H9 (cell line): ENCODE data around the gene CLRN1. TPM values are rescaled to one million over a fixed set of nuclear protein-coding genes. Genes with fewer than 3 reads are reported as not detected.

Experiments used
- DNase-seq: peaks from one replicate; pipeline ENCODE4 v3.0.0-alpha.2; 2017
- H2AFZ ChIP-seq: one replicate; pipeline ENCODE4 v1.6.1; 2013; ENCODE audit warnings: mild to moderate bottlenecking, low read length, control low read depth, moderate library complexity
- H2AK5ac ChIP-seq: 2 replicates; pipeline ENCODE4 v1.6.1; 2013; ENCODE audit warnings: low read length, control low read depth, mixed read lengths; ENCODE audit not compliant: insufficient read length
- H2BK120ac ChIP-seq: one replicate; pipeline ENCODE4 v1.6.1; 2013; ENCODE audit warnings: low read depth, mild to moderate bottlenecking, low read length, control low read depth, inconsistent platforms; ENCODE audit not compliant: poor library complexity, severe bottlenecking
- H2BK12ac ChIP-seq: 2 replicates; pipeline ENCODE4 v1.6.1; 2013; ENCODE audit warnings: low read length, control low read depth, mixed read lengths, low read depth; ENCODE audit not compliant: insufficient read length
- H2BK15ac ChIP-seq: 2 replicates; pipeline ENCODE4 v1.6.1; 2013; ENCODE audit warnings: low read depth, low read length, control low read depth
- H2BK20ac ChIP-seq: one replicate; pipeline ENCODE4 v1.6.1; 2013; ENCODE audit warnings: low read depth, mild to moderate bottlenecking, low read length, control low read depth, inconsistent platforms; ENCODE audit not compliant: poor library complexity, severe bottlenecking
- H2BK5ac ChIP-seq: 2 replicates; pipeline ENCODE4 v1.6.1; 2013; ENCODE audit warnings: low read length, control low read depth, mixed read lengths; ENCODE audit not compliant: insufficient read length
- H3K14ac ChIP-seq: 2 replicates; pipeline ENCODE4 v1.6.1; 2013; ENCODE audit warnings: low read length, control low read depth; ENCODE audit not compliant: insufficient read depth
- H3K18ac ChIP-seq: 2 replicates; pipeline ENCODE4 v1.6.1; 2013; ENCODE audit warnings: low read depth, mild to moderate bottlenecking, mixed read lengths, low read length, control low read depth; ENCODE audit not compliant: insufficient read length
- H3K23ac ChIP-seq: 2 replicates; pipeline ENCODE4 v1.6.1; 2013; ENCODE audit warnings: low read length, control low read depth, mixed read lengths, low read depth; ENCODE audit not compliant: insufficient read length
- H3K23me2 ChIP-seq: 2 replicates; pipeline ENCODE4 v1.6.1; 2013; ENCODE audit warnings: low read depth, mild to moderate bottlenecking, mixed read lengths, low read length, control low read depth; ENCODE audit not compliant: insufficient read length, poor library complexity, severe bottlenecking
- H3K27ac ChIP-seq: 2 replicates; pipeline ENCODE4 v1.5.1; 2013; ENCODE audit warnings: low read length, control low read depth, mixed read lengths, low read depth; ENCODE audit not compliant: insufficient read length
- H3K27me3 ChIP-seq: 2 replicates; pipeline ENCODE4 v1.6.1; 2013; ENCODE audit warnings: low read length, control low read depth, inconsistent platforms; ENCODE audit not compliant: insufficient read depth
- H3K4ac ChIP-seq: 2 replicates; pipeline ENCODE4 v1.6.1; 2013; ENCODE audit warnings: low read depth, mild to moderate bottlenecking, control low read depth, inconsistent platforms, low read length, moderate library complexity
- H3K4me1 ChIP-seq: 2 replicates; pipeline ENCODE4 v1.6.1; 2013; ENCODE audit warnings: low read length, control low read depth, inconsistent platforms; ENCODE audit not compliant: insufficient read depth
- H3K4me2 ChIP-seq: 2 replicates; pipeline ENCODE4 v1.6.1; 2013; ENCODE audit warnings: low read length, control low read depth, mixed read lengths; ENCODE audit not compliant: insufficient read length, insufficient read depth
- H3K56ac ChIP-seq: 2 replicates; pipeline ENCODE4 v1.6.1; 2013; ENCODE audit warnings: low read depth, mild to moderate bottlenecking, mixed read lengths, low read length, control low read depth; ENCODE audit not compliant: insufficient read length
- H3K79me1 ChIP-seq: 2 replicates; pipeline ENCODE4 v1.6.1; 2013; ENCODE audit warnings: low read depth, mild to moderate bottlenecking, moderate library complexity, low read length, control low read depth, inconsistent platforms; ENCODE audit not compliant: insufficient read depth, poor library complexity, severe bottlenecking
- H3K79me2 ChIP-seq: 2 replicates; pipeline ENCODE4 v1.6.1; 2013; ENCODE audit warnings: low read length, control low read depth, inconsistent platforms; ENCODE audit not compliant: insufficient read depth
- H3K9ac ChIP-seq: 2 replicates; pipeline ENCODE4 v1.6.1; 2013; ENCODE audit warnings: low read length, control low read depth, mixed read lengths; ENCODE audit not compliant: insufficient read length; ENCODE audit errors: extremely low read depth
- H3K9me3 ChIP-seq: one replicate; pipeline ENCODE4 v1.6.1; 2013; ENCODE audit warnings: low read depth, low read length, inconsistent platforms; ENCODE audit not compliant: control insufficient read depth
- H3T11ph ChIP-seq: one replicate; pipeline ENCODE4 v1.6.1; 2013; ENCODE audit warnings: mild to moderate bottlenecking, low read length, control low read depth, inconsistent platforms
- H4K20me1 ChIP-seq: one replicate; pipeline ENCODE4 v1.6.1; 2013; ENCODE audit not compliant: control insufficient read depth, insufficient read length, insufficient read depth
- H4K5ac ChIP-seq: 2 replicates; pipeline ENCODE4 v1.6.1; 2013; ENCODE audit warnings: low read depth, mild to moderate bottlenecking, mixed read lengths, low read length, control low read depth; ENCODE audit not compliant: insufficient read length
- H4K8ac ChIP-seq: replicated peaks from 2 replicates; pipeline ENCODE4 v1.6.1; 2013; ENCODE audit warnings: low read length, control low read depth, mixed read lengths, low read depth; ENCODE audit not compliant: insufficient read length
- H4K91ac ChIP-seq: 2 replicates; pipeline ENCODE4 v1.6.1; 2013; ENCODE audit warnings: low read depth, mild to moderate bottlenecking, moderate library complexity, mixed read lengths, low read length, control low read depth; ENCODE audit not compliant: insufficient read length
- H3K27ac Mint-ChIP-seq, 3 experiments: 2 replicates in 2 of 3; 3 replicates in 1 of 3; pipeline ENCODE4 v1.8.0; 2020 to 2021; ENCODE audit warnings: mixed read lengths in 3 of 3, mild to moderate bottlenecking in 1 of 3, moderate library complexity in 1 of 3
- H3K27me3 Mint-ChIP-seq: 2 replicates; pipeline ENCODE4 v1.8.0; 2021; ENCODE audit warnings: low read depth, mild to moderate bottlenecking, moderate library complexity, mixed read lengths
- H3K36me3 Mint-ChIP-seq, 3 experiments: 2 replicates in 2 of 3; 3 replicates in 1 of 3; pipeline ENCODE4 v1.8.0; 2020 to 2021; ENCODE audit warnings: low read depth in 3 of 3, mixed read lengths in 3 of 3; ENCODE audit not compliant: insufficient read depth in 1 of 3
- H3K4me1 Mint-ChIP-seq, 2 experiments: 2 replicates each; pipeline ENCODE4 v1.8.0; 2020; ENCODE audit warnings: mixed read lengths in 2 of 2
- H3K4me3 Mint-ChIP-seq, 2 experiments: 2 replicates in 1 of 2; 3 replicates in 1 of 2; pipeline ENCODE4 v1.8.0; 2020 to 2021; ENCODE audit warnings: mild to moderate bottlenecking in 2 of 2, mixed read lengths in 2 of 2, moderate library complexity in 1 of 2
- H3K9me3 Mint-ChIP-seq, 2 experiments: 2 replicates in 1 of 2; 3 replicates in 1 of 2; pipeline ENCODE4 v1.8.0; 2020; ENCODE audit warnings: mild to moderate bottlenecking in 2 of 2, mixed read lengths in 2 of 2, moderate library complexity in 1 of 2
- CTCF ChIP-seq: fragments of 200-600 bp; sonication (generic); conservative IDR thresholded peaks from 3 replicates; pipeline ENCODE4 v1.8.0; 2021; ENCODE audit warnings: antibody characterized with exemption, mild to moderate bottlenecking
- WGBS: extraction: QIAGEN DNeasy Blood & Tissue Kit; methylation state at CpG from one replicate; pipeline ENCODE4 v1.1.7; 2013; ENCODE audit warnings: missing lambda C conversion rate, low lambda C conversion rate, mixed read lengths; ENCODE audit not compliant: insufficient read length; ENCODE audit errors: extremely low coverage; 5-methylcytosine and 5-hydroxymethylcytosine counted together
- total RNA-seq: library from RNA; stranded (reverse); gene quantifications from 2 replicates; pipeline ENCODE4 v1.2.1, GENCODE V29; 2021

CLRN1 gene
- total RNA-seq, 1 experiment from 2014 or later = not detected

GRCh38 chr3:150889106-150889505 is 83.4 kb downstream of the CLRN1 start:
- Histone ChIP-seq H3K14ac (no peak overlapping the region), H3K23me2 (no peaks in the 10 kb centered on the region), H3K56ac (no peak overlapping the region), H3K27ac (no peak overlapping the region), H4K5ac (no peak overlapping the region), H3K4ac (no peak overlapping the region), H3T11ph (no peak overlapping the region), H3K4me2 (no peak overlapping the region), H2AFZ (no peak overlapping the region), H4K91ac (no peak overlapping the region), H3K18ac (no peak overlapping the region), H2BK120ac (no peak overlapping the region), H3K4me1 (no peaks in the 10 kb centered on the region), H2AK5ac (no peak overlapping the region), H3K79me1 (no peaks in the 10 kb centered on the region), H2BK5ac (no peak overlapping the region), H3K79me2 (no peaks in the 10 kb centered on the region), H4K20me1 (no peaks in the 10 kb centered on the region), H2BK15ac (no peak overlapping the region), H2BK12ac (no peak overlapping the region), H4K8ac (no peak overlapping the region), H3K9me3 (no peaks in the 10 kb centered on the region), H3K27me3 (no peaks in the 10 kb centered on the region), H3K23ac (no peak overlapping the region), H2BK20ac (no peak overlapping the region), H3K9ac (no peak overlapping the region)
- no peaks in the 10 kb centered on the region; the same call in 1 of the 2 replicates for H3K27me3 Mint-ChIP-seq
- TF ChIP-seq CTCF = no peak
- H3K4me3 Mint-ChIP-seq = no peak overlapping the region
- H3K27ac Mint-ChIP-seq = no peak overlapping the region
- WGBS = no CpG with 5 or more reads among the region's 6 CpGs
- H3K9me3 Mint-ChIP-seq = peaks cover 0 to 3% of the 10 kb centered on the region in 2 experiments; a peak in 3 of 5 replicates
- H3K36me3 Mint-ChIP-seq = peaks cover 0 to 4% (median 2%) of the 10 kb centered on the region in 3 experiments; a peak in 2 of 7 replicates
- no peak for DNase-seq
- H3K4me1 Mint-ChIP-seq = no peaks in the 10 kb centered on the region
